Ishikawa (cell line): ENCODE results near the gene PIK3C2G.

Experiments used
- CEBPB ChIP-seq: IDR thresholded peaks from 2 replicates; pipeline ENCODE4 v1.6.1; 2012
- CREB1 ChIP-seq: IDR thresholded peaks from 2 replicates; pipeline ENCODE4 v1.6.1; 2012; ENCODE audit warnings: low read depth
- EGR1 ChIP-seq: IDR thresholded peaks from 2 replicates; pipeline ENCODE4 v1.6.1; 2012
- EP300 ChIP-seq: IDR thresholded peaks from 2 replicates; pipeline ENCODE4 v1.6.1; 2012; ENCODE audit warnings: borderline replicate concordance
- FOXM1 ChIP-seq: IDR thresholded peaks from 2 replicates; pipeline ENCODE4 v1.6.1; 2012; ENCODE audit warnings: low read depth, borderline replicate concordance
- NFIC ChIP-seq: IDR thresholded peaks from 2 replicates; pipeline ENCODE4 v1.6.1; 2012
- RAD21 ChIP-seq: IDR thresholded peaks from 2 replicates; pipeline ENCODE4 v1.6.1; 2012; ENCODE audit warnings: low read depth
- TAF1 ChIP-seq: IDR thresholded peaks from 2 replicates; pipeline ENCODE4 v1.6.1; 2012; ENCODE audit warnings: low read depth, mild to moderate bottlenecking
- TCF12 ChIP-seq: IDR thresholded peaks from 2 replicates; pipeline ENCODE4 v1.6.1; 2012; ENCODE audit warnings: low read depth
- TEAD4 ChIP-seq: IDR thresholded peaks from 2 replicates; pipeline ENCODE4 v1.6.1; 2012
- YY1 ChIP-seq: IDR thresholded peaks from 2 replicates; pipeline ENCODE4 v1.6.1; 2012; ENCODE audit warnings: low read depth
- ZBTB7A ChIP-seq: IDR thresholded peaks from 2 replicates; pipeline ENCODE4 v1.6.1; 2012; ENCODE audit warnings: low read depth
- TF ChIP-seq, protein P1 (sequence below): IDR thresholded peaks from 2 replicates; pipeline ENCODE4 v1.6.1; 2012
- TF ChIP-seq, protein P2 (sequence below): IDR thresholded peaks from 2 replicates; pipeline ENCODE4 v1.6.1; 2012
- TF ChIP-seq, protein P3 (sequence below): IDR thresholded peaks from 2 replicates; pipeline ENCODE4 v1.6.1; 2012; ENCODE audit warnings: low read depth, mild to moderate bottlenecking

Gene PIK3C2G

DNA sequence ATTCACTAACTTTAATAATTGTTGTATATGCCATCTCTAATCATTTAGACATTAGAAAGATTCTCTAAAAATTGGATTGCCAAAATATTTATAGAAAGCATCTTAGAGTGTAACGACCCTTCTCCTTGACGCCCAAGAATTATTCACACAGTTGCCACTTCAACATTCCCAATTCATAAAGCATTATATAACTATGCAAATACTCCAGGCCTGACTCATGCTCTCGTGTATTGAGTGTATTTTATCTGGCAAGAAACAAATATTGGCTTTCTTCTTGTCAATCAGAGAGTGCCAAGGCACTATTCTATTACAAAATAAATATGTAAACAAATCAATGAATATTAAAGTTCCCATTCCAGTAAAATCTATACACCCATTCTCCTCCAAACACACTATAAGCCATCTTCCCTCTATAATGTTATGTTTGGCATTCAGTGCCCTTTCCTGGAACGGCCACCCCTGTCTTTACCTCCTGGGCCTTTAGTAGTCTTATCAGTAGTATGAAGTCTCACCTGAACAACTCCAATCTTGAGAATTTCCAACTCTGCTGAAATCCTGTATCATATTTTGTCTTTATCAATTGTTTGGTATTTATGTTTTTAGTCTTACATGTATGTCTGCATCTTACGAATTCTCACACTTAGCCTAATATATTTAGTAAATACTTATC lies 182.6 kb downstream of the PIK3C2G start:
- TF ChIP-seq TCF12, result no peak
- no peak for TF ChIP-seq CEBPB
- no peak for TF ChIP-seq YY1
- no peak for TF ChIP-seq NFIC
- no peak for TF ChIP-seq EGR1
- TF ChIP-seq, protein P1, sequence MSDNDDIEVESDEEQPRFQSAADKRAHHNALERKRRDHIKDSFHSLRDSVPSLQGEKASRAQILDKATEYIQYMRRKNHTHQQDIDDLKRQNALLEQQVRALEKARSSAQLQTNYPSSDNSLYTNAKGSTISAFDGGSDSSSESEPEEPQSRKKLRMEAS, result no peak
- no peak for TF ChIP-seq TAF1
- TF ChIP-seq, protein P2, sequence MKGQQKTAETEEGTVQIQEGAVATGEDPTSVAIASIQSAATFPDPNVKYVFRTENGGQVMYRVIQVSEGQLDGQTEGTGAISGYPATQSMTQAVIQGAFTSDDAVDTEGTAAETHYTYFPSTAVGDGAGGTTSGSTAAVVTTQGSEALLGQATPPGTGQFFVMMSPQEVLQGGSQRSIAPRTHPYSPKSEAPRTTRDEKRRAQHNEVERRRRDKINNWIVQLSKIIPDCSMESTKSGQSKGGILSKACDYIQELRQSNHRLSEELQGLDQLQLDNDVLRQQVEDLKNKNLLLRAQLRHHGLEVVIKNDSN, result no peak
- TF ChIP-seq FOXM1, result no peak
- TF ChIP-seq RAD21, result no peak
- no peak for TF ChIP-seq EP300
- TF ChIP-seq, protein P3, sequence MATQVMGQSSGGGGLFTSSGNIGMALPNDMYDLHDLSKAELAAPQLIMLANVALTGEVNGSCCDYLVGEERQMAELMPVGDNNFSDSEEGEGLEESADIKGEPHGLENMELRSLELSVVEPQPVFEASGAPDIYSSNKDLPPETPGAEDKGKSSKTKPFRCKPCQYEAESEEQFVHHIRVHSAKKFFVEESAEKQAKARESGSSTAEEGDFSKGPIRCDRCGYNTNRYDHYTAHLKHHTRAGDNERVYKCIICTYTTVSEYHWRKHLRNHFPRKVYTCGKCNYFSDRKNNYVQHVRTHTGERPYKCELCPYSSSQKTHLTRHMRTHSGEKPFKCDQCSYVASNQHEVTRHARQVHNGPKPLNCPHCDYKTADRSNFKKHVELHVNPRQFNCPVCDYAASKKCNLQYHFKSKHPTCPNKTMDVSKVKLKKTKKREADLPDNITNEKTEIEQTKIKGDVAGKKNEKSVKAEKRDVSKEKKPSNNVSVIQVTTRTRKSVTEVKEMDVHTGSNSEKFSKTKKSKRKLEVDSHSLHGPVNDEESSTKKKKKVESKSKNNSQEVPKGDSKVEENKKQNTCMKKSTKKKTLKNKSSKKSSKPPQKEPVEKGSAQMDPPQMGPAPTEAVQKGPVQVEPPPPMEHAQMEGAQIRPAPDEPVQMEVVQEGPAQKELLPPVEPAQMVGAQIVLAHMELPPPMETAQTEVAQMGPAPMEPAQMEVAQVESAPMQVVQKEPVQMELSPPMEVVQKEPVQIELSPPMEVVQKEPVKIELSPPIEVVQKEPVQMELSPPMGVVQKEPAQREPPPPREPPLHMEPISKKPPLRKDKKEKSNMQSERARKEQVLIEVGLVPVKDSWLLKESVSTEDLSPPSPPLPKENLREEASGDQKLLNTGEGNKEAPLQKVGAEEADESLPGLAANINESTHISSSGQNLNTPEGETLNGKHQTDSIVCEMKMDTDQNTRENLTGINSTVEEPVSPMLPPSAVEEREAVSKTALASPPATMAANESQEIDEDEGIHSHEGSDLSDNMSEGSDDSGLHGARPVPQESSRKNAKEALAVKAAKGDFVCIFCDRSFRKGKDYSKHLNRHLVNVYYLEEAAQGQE, result no peak
- TF ChIP-seq ZBTB7A, result no peak
- TF ChIP-seq CREB1, result no peak

DNA sequence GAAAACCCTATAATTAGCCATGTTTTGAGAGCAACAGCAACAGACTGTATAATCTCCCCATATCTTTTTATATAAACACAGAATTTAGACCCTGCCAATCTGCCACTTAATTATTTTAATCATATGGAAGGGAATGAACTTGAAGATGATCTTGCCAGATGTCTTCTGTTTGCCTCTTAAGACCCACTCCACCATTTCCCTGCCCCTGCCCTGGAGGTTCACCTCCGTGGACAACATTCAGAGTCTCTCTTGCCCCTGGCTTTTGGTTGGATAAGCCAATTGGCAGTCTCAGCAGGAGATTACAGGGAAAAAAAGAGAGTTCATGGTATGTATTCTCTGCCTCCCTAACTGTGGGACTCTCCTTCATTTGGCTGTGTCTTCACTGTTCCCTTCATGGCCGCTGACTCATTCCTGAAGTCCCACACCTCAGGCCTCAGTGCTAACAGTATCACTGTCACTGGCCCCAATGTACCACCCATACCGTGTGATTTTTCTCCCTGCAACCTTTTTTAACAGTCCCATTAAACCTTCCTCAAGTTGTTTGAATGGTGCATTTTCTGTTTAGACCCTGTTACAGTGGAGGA lies 184.8 kb downstream of the PIK3C2G start:
- no peak for TF ChIP-seq TEAD4
- no peak for TF ChIP-seq EGR1
- TF ChIP-seq, protein P1, result no peak
- no peak for TF ChIP-seq ZBTB7A
- TF ChIP-seq TCF12, result no peak
- TF ChIP-seq CREB1, result no peak
- no peak for TF ChIP-seq TAF1
- no peak for TF ChIP-seq NFIC
- no peak for TF ChIP-seq CEBPB
- TF ChIP-seq, protein P2, result no peak
- no peak for TF ChIP-seq RAD21
- no peak for TF ChIP-seq EP300
- TF ChIP-seq YY1, result no peak
- no peak for TF ChIP-seq FOXM1
- TF ChIP-seq, protein P3, result no peak

DNA sequence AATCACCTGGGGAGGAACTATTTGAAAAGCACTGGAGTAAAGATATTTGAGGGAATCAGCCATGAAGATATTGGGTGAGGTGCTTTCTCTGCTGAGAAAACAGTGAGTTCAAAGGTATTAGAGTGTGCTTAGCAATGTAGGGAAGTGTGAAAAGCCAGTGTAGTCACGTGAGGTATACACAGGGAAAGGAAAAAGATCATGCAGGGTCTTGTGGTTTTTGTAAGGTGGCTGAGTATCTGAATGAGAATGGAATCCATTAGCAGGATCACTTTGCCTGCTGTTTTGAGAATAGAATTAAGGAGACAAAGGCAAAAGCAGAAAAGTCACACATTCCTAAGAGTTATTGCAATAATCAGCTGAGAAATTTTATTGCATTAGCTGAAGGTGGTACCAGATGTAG lies 193.0 kb downstream of the PIK3C2G start:
- no peak for TF ChIP-seq NFIC
- TF ChIP-seq TEAD4, result no peak
- TF ChIP-seq, protein P2, result no peak
- no peak for TF ChIP-seq CREB1
- TF ChIP-seq, protein P1, result no peak
- no peak for TF ChIP-seq ZBTB7A
- no peak for TF ChIP-seq EP300

DNA sequence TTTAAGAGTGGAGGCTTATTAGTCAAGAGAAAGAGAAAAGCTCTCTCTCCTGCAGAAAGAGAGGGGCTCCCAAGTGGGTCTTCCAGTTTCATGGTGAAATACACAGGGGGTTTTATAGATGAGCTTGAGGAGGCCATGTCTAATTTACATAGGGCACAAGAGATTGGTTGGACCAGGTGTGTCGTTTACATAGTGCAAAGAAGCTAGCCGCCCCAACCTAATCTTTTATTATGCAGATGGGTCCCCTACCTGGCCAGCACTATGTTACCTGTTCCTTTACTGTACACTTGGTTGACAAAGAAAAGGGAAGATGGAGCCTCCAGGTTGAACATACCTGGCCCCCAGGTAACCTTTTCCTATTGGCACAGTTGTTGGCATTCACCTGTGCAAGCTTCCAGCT lies 195.0 kb downstream of the PIK3C2G start:
- TF ChIP-seq RAD21, result no peak
- TF ChIP-seq TEAD4, result no peak
- TF ChIP-seq, protein P1, result no peak
- no peak for TF ChIP-seq EP300
- no peak for TF ChIP-seq EGR1
- TF ChIP-seq YY1, result no peak
- TF ChIP-seq TAF1, result no peak
- TF ChIP-seq CREB1, result no peak
- TF ChIP-seq, protein P3, result no peak
- TF ChIP-seq ZBTB7A, result no peak
- no peak for TF ChIP-seq TCF12
